ENCODE results near the gene SYT17.

GRCh38 chr16:19147627-19148026, 20.4 kb upstream of the SYT17 start:
- TF ChIP-seq CTCF (IDR thresholded peaks at IDR 0.05; ENCODE audit: poor library complexity), result no peak
- no peak for TF ChIP-seq EZH2 (IDR thresholded peaks at IDR 0.05; ENCODE audit: borderline replicate concordance)

Data from hepatocyte (in vitro differentiated cells).